Hepatocyte (in vitro differentiated cells): ENCODE measurements around the gene DKK1. TPM values are rescaled to one million over a fixed set of nuclear protein-coding genes. Genes with fewer than 3 reads are reported as not detected.

Experiments used
- DNase-seq: peaks from one replicate; pipeline ENCODE4 v3.0.0-alpha.2; 2016; ENCODE audit warnings: low spot score
- H2AFZ ChIP-seq: fragments of 200-600 bp; sonication (generic); 2 replicates; pipeline ENCODE4 v1.6.0; 2016; ENCODE audit warnings: antibody characterized with exemption, mild to moderate bottlenecking
- H3K27ac ChIP-seq: fragments of 200-600 bp; sonication (generic); 2 replicates; pipeline ENCODE4 v1.5.1; 2016; ENCODE audit warnings: mild to moderate bottlenecking
- H3K27me3 ChIP-seq: fragments of 200-600 bp; sonication (generic); 2 replicates; pipeline ENCODE4 v1.6.1; 2016
- H3K36me3 ChIP-seq: fragments of 200-600 bp; sonication (generic); replicated peaks from 2 replicates; pipeline ENCODE4 v1.5.1; 2016; ENCODE audit warnings: low read depth; ENCODE audit not compliant: insufficient read depth
- H3K4me1 ChIP-seq: fragments of 200-600 bp; sonication (generic); 2 replicates; pipeline ENCODE4 v1.5.1; 2016; ENCODE audit warnings: mild to moderate bottlenecking, moderate library complexity; ENCODE audit not compliant: insufficient read depth
- H3K4me2 ChIP-seq: fragments of 200-600 bp; sonication (generic); 2 replicates; pipeline ENCODE4 v1.6.0; 2016
- H3K4me3 ChIP-seq: fragments of 200-600 bp; sonication (generic); 2 replicates; pipeline ENCODE4 v1.5.1; 2016; ENCODE audit warnings: mild to moderate bottlenecking
- H3K79me2 ChIP-seq: fragments of 200-600 bp; sonication (generic); 2 replicates; pipeline ENCODE4 v1.6.0; 2017; ENCODE audit warnings: mild to moderate bottlenecking
- H3K9me2 ChIP-seq: fragments of 200-600 bp; sonication (generic); replicated peaks from 2 replicates; pipeline ENCODE4 v1.6.0; 2017; ENCODE audit warnings: mild to moderate bottlenecking; ENCODE audit not compliant: insufficient read depth
- H3K9me3 ChIP-seq: fragments of 200-600 bp; sonication (generic); 2 replicates; pipeline ENCODE4 v1.5.1; 2016; ENCODE audit warnings: low read depth, mild to moderate bottlenecking
- H4K20me1 ChIP-seq: fragments of 200-600 bp; sonication (generic); 2 replicates; pipeline ENCODE4 v1.6.0; 2016; ENCODE audit warnings: mild to moderate bottlenecking; ENCODE audit not compliant: insufficient read depth, poor library complexity, severe bottlenecking
- EZH2 ChIP-seq: fragments of 200-600 bp; sonication (generic); IDR thresholded peaks from 2 replicates; pipeline ENCODE4 v1.6.1; 2016; ENCODE audit warnings: antibody characterized with exemption, mild to moderate bottlenecking, borderline replicate concordance
- EZH2phosphoT487 ChIP-seq: fragments of 200-600 bp; sonication (generic); IDR thresholded peaks from one replicate; pipeline ENCODE4 v1.6.1; 2018; ENCODE audit warnings: antibody characterized with exemption, mild to moderate bottlenecking, low read depth, moderate library complexity; ENCODE audit not compliant: unreplicated experiment, severe bottlenecking
- WGBS: methylation state at CpG from one replicate; pipeline ENCODE4 v1.1.6; 2016; ENCODE audit warnings: low lambda C conversion rate; ENCODE audit errors: missing lambda C conversion rate; 5-methylcytosine and 5-hydroxymethylcytosine counted together
- polyA plus RNA-seq: library from polyadenylated mRNA; unstranded; fragments of >200 nt; fragmentation: Nextera tagmentation; extraction: Ambion mirVana; gene quantifications from 2 replicates; pipeline ENCODE4 v1.2.1, GENCODE V29; 2016
- total RNA-seq: library from RNA; depleted of rRNA; stranded (reverse); fragments of >200 nt; gene quantifications from 2 replicates; pipeline ENCODE4 v1.2.3, GENCODE V29; 2014
- TF ChIP-seq, protein P1 (sequence below): fragments of 200-600 bp; sonication (generic); IDR thresholded peaks from 2 replicates; pipeline ENCODE4 v1.5.1; 2016; ENCODE audit warnings: antibody characterized with exemption, mild to moderate bottlenecking; ENCODE audit not compliant: poor library complexity

Gene DKK1
- total and polyA plus RNA-seq, 2 experiments from 2014 or later = 40.3 to 62.4 TPM

DNA sequence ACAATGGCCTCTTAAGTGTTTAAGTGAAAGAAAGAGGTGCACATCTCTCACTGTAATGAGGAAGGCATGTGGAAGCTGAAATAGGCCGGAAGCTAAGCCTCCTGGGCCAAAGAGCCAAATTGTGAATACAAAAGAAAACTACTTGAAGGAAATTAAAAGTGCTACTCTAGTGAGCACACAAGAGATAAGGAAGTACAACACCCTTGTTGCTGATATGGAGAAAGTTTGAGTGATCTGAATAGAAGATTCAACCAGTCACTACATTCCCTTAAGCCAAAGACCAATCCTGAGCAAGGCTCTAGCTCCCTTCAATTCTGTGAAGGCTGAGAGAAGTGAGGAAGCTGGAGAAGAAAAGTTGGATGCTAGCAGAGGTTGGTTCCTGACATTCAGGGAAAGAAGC lies 8.2 kb downstream of the DKK1 start:
- DNase-seq = no peak
- no peak overlapping the region for H3K4me2 ChIP-seq
- no peak overlapping the region for H3K27ac ChIP-seq
- H3K9me3 ChIP-seq = no peaks in the 10 kb centered on the region
- TF ChIP-seq, protein P1, sequence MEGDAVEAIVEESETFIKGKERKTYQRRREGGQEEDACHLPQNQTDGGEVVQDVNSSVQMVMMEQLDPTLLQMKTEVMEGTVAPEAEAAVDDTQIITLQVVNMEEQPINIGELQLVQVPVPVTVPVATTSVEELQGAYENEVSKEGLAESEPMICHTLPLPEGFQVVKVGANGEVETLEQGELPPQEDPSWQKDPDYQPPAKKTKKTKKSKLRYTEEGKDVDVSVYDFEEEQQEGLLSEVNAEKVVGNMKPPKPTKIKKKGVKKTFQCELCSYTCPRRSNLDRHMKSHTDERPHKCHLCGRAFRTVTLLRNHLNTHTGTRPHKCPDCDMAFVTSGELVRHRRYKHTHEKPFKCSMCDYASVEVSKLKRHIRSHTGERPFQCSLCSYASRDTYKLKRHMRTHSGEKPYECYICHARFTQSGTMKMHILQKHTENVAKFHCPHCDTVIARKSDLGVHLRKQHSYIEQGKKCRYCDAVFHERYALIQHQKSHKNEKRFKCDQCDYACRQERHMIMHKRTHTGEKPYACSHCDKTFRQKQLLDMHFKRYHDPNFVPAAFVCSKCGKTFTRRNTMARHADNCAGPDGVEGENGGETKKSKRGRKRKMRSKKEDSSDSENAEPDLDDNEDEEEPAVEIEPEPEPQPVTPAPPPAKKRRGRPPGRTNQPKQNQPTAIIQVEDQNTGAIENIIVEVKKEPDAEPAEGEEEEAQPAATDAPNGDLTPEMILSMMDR = no peak
- no peak for TF ChIP-seq EZH2
- no peak for TF ChIP-seq EZH2phosphoT487
- no peaks in the 10 kb centered on the region for H3K27me3 ChIP-seq
- H3K9me2 ChIP-seq = no peaks in the 10 kb centered on the region
- peaks cover 4% of the 10 kb centered on the region for H3K4me1 ChIP-seq
- H2AFZ ChIP-seq = no peak overlapping the region
- no peaks in the 10 kb centered on the region for H3K36me3 ChIP-seq
- no peaks in the 10 kb centered on the region for H3K79me2 ChIP-seq
- no peak overlapping the region for H3K4me3 ChIP-seq
- WGBS = 91% methylated on average over 1 of the region's 1 CpG
- no peaks in the 10 kb centered on the region for H4K20me1 ChIP-seq

DNA sequence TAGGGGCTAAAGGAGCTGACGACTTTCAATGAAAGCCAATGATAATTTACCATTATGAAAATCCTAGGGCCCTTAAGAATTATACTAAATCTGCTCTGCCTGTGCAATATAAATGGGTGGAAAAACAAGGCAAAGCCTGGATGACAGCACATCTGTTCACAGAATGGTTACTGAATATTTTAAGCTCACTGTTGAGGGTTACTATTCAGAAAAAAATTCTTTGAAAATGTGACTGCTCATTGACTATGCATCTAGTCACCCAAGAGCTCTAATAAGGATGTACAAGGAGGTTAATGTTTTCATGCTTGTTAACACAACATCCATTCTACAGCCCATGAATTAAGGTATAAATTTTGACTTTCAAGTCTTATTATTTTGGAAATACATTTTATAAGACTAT lies 8.9 kb downstream of the DKK1 start:
- peaks cover 4% of the 10 kb centered on the region for H3K4me1 ChIP-seq
- H3K9me2 ChIP-seq = no peaks in the 10 kb centered on the region
- no peak overlapping the region for H3K4me2 ChIP-seq
- H3K27ac ChIP-seq = no peak overlapping the region
- TF ChIP-seq EZH2 (no peak), EZH2phosphoT487 (no peak)
- TF ChIP-seq, protein P1 = no peak
- H3K4me3 ChIP-seq = no peak overlapping the region
- no peaks in the 10 kb centered on the region for H4K20me1 ChIP-seq
- H3K27me3 ChIP-seq = no peaks in the 10 kb centered on the region
- DNase-seq = no peak
- no peaks in the 10 kb centered on the region for H3K9me3 ChIP-seq
- H3K36me3 ChIP-seq = no peaks in the 10 kb centered on the region
- H3K79me2 ChIP-seq = no peaks in the 10 kb centered on the region
- 78% methylated on average over 1 of the region's 1 CpG for WGBS
- H2AFZ ChIP-seq = no peak overlapping the region

GRCh38 chr10:52326382-52326781 lies 12.3 kb downstream of the DKK1 start:
- Histone ChIP-seq H4K20me1 (no peaks in the 10 kb centered on the region), H3K9me3 (no peaks in the 10 kb centered on the region), H3K4me2 (no peak overlapping the region), H3K79me2 (no peaks in the 10 kb centered on the region), H3K4me1 (no peaks in the 10 kb centered on the region), H3K4me3 (no peak overlapping the region), H3K27ac (no peak overlapping the region), H3K9me2 (no peaks in the 10 kb centered on the region), H2AFZ (no peak overlapping the region), H3K27me3 (no peaks in the 10 kb centered on the region), H3K36me3 (no peaks in the 10 kb centered on the region)
- 93% methylated on average over 2 of the region's 2 CpGs for WGBS
- no peak for DNase-seq
- TF ChIP-seq, protein P1 = no peak
- TF ChIP-seq EZH2 (no peak), EZH2phosphoT487 (no peak)
